ENCODE measurements around the gene FCHO2.
"Not testable (repeated sequence)": the region's sequence is repeated elsewhere in the genome, so short reads cannot be mapped to it uniquely, and the experiment has no call there.

FCHO2 gene

GRCh38 chr5:72956324-72957140 lies 691 bp downstream of the FCHO2 start:
- DNase-seq: no peak

GRCh38 chr5:72957337-72957736 lies 1.5 kb downstream of the FCHO2 start:
- DNase-seq: no peak

- DNase-seq: no peak
These were observed 3.4 kb downstream of the FCHO2 start for GRCh38 chr5:72959257-72959656.

DNA sequence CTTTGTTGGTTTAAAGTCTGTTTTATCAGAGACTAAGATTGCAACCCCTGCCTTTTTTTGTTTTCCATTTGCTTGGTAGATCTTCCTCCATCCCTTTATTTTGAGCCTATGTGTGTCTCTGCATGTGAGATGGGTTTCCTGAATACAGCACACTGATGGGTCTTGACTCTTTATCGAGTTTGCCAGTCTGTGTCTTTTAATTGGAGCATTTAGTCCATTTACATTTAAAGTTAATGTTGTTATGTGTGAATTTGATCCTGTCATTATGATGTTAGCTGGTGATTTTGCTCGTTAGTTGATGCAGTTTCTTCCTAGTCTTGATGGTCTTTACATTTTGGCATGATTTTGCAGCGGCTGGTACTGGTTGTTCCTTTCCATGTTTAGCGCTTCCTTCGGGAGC lies 18.6 kb downstream of the FCHO2 start:
- DNase-seq: not testable (repeated sequence)

DNA sequence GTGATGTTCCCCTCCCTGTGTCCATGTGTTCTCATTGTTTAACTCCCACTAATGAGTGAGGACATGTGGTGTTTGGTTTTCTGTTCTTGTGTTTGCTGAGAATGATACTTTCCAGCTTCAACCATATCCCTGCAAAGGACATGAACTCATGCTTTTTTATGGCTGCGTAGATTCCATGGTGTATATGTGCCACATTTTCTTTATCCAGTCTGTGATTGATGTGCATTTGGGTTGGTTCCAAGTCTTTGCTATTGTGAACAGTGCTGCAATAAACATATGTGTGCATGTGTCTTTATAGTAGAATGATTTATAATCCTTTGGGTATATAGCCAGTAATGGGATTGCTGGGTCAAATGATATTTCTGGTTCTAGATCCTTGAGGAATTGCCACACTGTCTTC lies 21.0 kb downstream of the FCHO2 start:
- DNase-seq: not testable (repeated sequence)

DNA sequence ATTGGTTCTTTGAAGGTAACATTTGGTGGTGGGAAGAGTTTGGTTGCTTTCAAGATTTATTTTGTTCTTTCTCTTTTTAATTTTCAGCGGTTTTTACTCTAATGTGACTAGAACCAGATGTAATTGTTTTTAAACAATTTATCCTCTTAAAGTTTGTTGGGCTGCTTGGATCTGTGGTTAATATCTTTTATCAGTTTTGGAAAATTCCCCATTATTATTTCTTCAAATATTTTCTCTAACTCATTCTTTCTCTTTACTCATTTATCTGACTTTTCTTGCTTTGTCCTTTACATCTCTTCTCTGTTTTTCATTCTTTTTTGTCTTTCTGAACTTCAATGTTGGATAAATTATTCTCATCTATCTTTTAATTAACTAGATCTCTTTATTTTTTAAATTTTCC lies 29.9 kb downstream of the FCHO2 start:
- DNase-seq: no peak

GRCh38 chr5:72988769-72989168 lies 32.9 kb downstream of the FCHO2 start:
- DNase-seq: no peak

- DNase-seq: no peak
These were observed 35.6 kb downstream of the FCHO2 start for GRCh38 chr5:72991394-72991793.

GRCh38 chr5:72994578-72994977 lies 38.7 kb downstream of the FCHO2 start:
- no peak for DNase-seq

DNA sequence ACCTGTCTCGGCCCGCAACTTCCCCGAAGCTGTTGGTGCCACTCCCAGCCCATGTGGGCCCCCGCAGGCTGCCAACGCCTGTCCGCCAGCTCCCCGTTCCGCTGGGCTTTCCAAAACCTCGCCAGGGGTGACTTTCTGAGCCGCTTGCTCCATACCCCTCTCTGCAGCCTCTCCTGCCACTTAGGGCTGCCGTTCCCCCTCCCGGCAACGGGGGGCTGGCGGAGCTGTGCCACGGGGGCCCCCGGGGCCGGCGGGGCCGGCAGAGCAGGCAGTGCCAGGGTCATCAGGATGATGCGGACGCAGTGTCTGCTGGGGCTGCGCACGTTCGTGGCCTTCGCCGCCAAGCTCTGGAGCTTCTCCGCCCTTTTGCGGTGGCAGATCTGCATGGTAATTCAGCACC lies 40.8 kb downstream of the FCHO2 start:
- no peak for DNase-seq

GRCh38 chr5:72999916-73000315 lies 44.1 kb downstream of the FCHO2 start:
- no peak for DNase-seq

GRCh38 chr5:73005886-73006285 lies 50.0 kb downstream of the FCHO2 start:
- DNase-seq: no peak

- no peak for DNase-seq
These were observed 51.2 kb downstream of the FCHO2 start for GRCh38 chr5:73007051-73007450.

GRCh38 chr5:73008831-73009230 lies 53.0 kb downstream of the FCHO2 start:
- DNase-seq: no peak

DNA sequence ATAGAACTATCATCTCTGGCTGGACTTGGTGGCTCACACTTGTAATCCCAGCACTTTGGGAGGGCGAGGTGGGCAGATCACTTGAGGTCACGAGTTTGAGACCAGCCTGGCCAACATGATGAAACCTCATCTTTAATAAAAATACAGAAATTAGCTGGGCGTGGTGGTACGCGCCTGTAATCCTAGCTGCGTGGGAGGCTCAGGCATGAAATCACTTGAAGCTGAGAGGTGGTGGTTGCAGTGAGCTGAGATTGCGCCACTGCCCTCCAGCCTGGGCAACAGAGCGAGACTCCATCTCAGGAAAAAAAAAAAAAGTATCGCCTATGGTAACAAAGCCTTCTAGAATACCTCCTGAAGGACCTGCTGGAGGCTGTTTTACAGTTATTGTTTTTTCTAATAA lies 55.8 kb downstream of the FCHO2 start:
- DNase-seq: not testable (repeated sequence)

GRCh38 chr5:73018892-73019291 lies 63.1 kb downstream of the FCHO2 start:
- DNase-seq: no peak

DNA sequence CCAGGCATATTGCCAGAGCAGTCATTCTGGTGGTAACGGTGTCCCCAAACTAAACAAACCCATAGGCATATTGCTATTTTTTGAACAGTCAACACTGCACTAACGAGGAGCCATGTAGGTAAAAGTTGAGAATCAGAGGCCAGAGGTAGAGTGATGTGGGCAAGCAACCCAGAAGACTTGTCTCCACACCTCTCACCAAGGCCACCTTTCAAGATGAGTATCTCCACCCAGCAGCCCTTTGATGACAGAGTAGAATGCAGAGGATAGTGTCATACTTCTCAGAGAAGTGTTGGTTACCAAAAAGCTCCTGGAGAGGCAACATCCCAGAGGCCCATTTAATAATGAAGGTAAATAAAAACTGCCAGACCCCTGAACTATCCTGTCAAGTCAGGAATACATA lies 63.9 kb downstream of the FCHO2 start:
- no peak for DNase-seq

DNA sequence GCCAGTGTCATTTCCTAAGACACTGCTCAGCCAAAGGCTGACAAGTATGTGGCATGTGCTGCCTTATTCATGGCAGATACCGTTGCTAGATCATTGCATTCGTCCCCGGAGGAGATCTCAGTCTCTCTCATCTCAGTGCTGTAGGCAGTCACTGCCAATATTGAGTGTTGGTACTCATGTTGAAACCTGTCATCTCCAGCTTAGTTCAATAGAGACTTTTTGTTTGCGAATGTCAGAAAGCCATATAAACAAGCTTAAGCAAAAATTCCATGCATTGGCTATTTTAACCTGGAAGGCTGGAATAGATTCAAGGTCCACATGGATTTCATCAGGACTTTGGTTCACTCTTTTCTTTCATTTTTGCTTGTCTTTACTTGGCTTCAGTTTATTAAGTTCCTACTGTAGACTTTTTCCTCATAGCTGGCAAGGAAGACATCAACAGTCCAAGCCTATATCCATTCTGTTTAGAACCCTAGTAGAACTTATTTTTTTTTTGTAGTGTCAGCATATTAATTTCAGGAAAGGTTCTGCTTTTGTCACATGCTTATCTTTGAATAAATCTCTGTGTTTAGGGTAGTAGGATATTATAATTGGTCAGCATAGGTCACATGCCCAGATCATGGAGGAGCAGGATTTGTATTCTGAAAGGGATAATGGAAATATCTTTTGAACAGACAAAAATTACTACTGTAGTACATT lies 66.8 kb downstream of the FCHO2 start:
- no peak for DNase-seq

GRCh38 chr5:73024946-73025544 lies 69.2 kb downstream of the FCHO2 start:
- DNase-seq: not testable (repeated sequence)

- no peak for DNase-seq
These were observed 71.5 kb downstream of the FCHO2 start for GRCh38 chr5:73027361-73027760.

DNA sequence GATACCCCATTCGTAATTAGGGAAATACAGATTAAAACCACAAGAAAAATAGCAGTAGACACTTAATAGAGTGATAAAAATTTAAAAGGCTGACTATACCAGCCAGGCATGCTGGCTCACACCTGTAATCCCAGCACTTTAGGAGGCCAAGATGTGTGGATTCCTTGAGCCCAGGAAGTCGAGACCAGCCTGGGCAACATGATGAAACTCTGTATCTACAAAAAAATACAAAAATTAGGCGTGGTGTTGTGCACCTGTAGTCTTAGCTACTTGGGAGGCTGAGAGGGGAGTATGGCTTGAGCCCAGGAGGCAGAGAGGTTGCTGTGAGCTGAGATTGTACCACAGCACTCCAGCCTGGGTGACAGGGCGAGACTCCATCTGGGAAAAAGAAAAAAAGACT lies 72.0 kb downstream of the FCHO2 start:
- DNase-seq: no peak

DNA sequence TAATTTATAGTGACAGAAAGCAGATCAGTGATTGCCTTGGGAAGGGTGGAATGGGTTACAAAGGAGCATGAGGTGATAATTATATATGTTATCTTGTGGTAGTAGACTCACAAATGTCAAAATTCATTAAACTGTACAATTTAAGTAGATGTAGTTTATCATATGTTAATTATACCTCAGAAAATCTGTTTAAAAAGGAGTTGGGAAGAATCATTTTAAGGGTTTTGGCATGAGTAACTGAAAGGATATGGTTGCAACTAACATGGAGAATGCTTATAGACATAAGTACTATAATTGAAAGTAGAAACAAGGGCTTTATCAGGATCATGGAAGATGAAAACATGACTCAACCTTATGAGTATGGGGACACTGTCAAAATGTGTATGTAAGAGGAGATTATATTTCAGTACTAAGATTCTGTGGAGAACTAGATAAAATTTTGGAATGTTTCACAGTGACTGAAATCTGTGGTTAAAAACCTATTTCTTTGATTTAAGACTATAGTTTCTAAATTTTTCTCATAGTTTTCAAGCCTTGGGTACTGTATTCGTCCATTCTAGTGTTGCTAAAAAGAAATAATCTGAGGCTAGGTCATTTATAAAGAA lies 73.3 kb downstream of the FCHO2 start:
- no peak for DNase-seq

- DNase-seq: no peak
These were observed 74.7 kb downstream of the FCHO2 start for GRCh38 chr5:73030531-73030930.

- DNase-seq: no peak
These were observed 75.2 kb downstream of the FCHO2 start for GRCh38 chr5:73030995-73031394.

All from stimulated activated CD4-positive, alpha-beta T cell treated with anti-CD3 and anti-CD28 coated beads, Interleukin-1b, Interleukin-23, amount 100 ng/mL, for 48 hours (primary cell).